K562 (cell line): Measurements from ENCODE around the gene SPATA2. TPM values are rescaled to one million over a fixed set of nuclear protein-coding genes. Genes with fewer than 3 reads are reported as not detected.

Source experiments
- ATAC-seq: fragments of 200-7000 bp; cut with Tn5 transposase; 3 replicates; pipeline ENCODE4 v1.9.1; 2020; ENCODE audit warnings: moderate library complexity
- BruUV-seq: library from RNA; stranded (reverse); fragments of 400-500 nt; replicated peaks from 2 replicates; lab custom pipeline; 2021; lab: Mats Ljungman, UMichigan
- CTCF ChIA-PET: fragments of 300-600 bp; formaldehyde crosslinking; extraction: SDS; loops from one replicate; lab custom pipeline; 2021; ENCODE audit warnings: low intra/inter-chr PET ratio; lab: Yijun Ruan, JAX
- POLR2A ChIA-PET: fragments of 300-600, 350-650 bp; sonication (Branson Sonifier 250); formaldehyde crosslinking; extraction: SDS; loops from one replicate; lab custom pipeline; 2021; ENCODE audit warnings: antibody characterized with exemption, inconsistent platforms; lab: Yijun Ruan, JAX
- DNase-seq, 4 experiments: peaks; one replicate each; pipeline versions ENCODE4 v3.0.0 to v3.0.0-alpha.2; 2011 to 2018; ENCODE audit warnings: low spot score in 3 of 4, mixed read lengths in 3 of 4; ENCODE audit errors: extremely low read depth in 1 of 4
- FAIRE-seq: peaks from 2 replicates; lab custom pipeline; 2011; peaks lifted over from hg19 to GRCh38; lab: Jason Lieb, UNC
- H2AFZ ChIP-seq: 2 replicates; pipeline ENCODE4 v1.6.0; 2011; ENCODE audit warnings: low read depth, low read length, control low read depth, inconsistent platforms
- H3K27ac ChIP-seq: fragments of 200-600 bp; 3 replicates; pipeline ENCODE4 v1.8.0; 2011; ENCODE audit warnings: low read depth, mild to moderate bottlenecking, control low read depth, inconsistent platforms, low read length, moderate library complexity, mixed read lengths; ENCODE audit errors: extremely low read depth
- H3K27me3 ChIP-seq, 2 experiments: fragments of 300-600 bp in 1 of 2; 2 replicates in 1 of 2; 3 replicates in 1 of 2; pipeline versions ENCODE4 v1.6.0 to v1.8.0; 2011; ENCODE audit warnings: inconsistent platforms in 2 of 2, low read length in 2 of 2, mild to moderate bottlenecking in 1 of 2, mixed read lengths in 1 of 2, moderate library complexity in 1 of 2; ENCODE audit not compliant: control insufficient read depth in 2 of 2, insufficient read depth in 2 of 2
- H3K36me3 ChIP-seq: fragments of 300-600 bp; 3 replicates; pipeline ENCODE4 v1.8.0; 2011; ENCODE audit warnings: mild to moderate bottlenecking, low read length, inconsistent platforms; ENCODE audit not compliant: control insufficient read depth, insufficient read depth
- H3K4me1 ChIP-seq, 2 experiments: fragments of 200-600 bp in 1 of 2; replicated peaks in 1 of 2; 2 replicates in 1 of 2; 3 replicates in 1 of 2; pipeline versions ENCODE4 v1.5.1 to v1.8.0; 2011; ENCODE audit warnings: inconsistent platforms in 2 of 2, low read length in 2 of 2, mild to moderate bottlenecking in 1 of 2, mixed read lengths in 1 of 2, moderate library complexity in 1 of 2; ENCODE audit not compliant: control insufficient read depth in 2 of 2, insufficient read depth in 2 of 2
- H3K4me2 ChIP-seq: 2 replicates; pipeline ENCODE4 v1.6.1; 2011; ENCODE audit warnings: low read length, control low read depth, inconsistent platforms, mixed read lengths; ENCODE audit not compliant: insufficient read depth
- H3K4me3 ChIP-seq: fragments of 200-600 bp; sonication (generic), shearing (Covaris generic); 2 replicates; pipeline ENCODE4 v1.5.1; 2016; ENCODE audit warnings: control low read depth, inconsistent platforms
- H3K79me2 ChIP-seq: fragments of 200-600 bp; 3 replicates; pipeline ENCODE4 v1.8.0; 2011; ENCODE audit warnings: low read length, inconsistent platforms; ENCODE audit not compliant: control insufficient read depth, insufficient read depth
- H3K9ac ChIP-seq, 2 experiments: 2 replicates each; pipeline versions ENCODE4 v1.6.0 to v1.6.1; 2011; ENCODE audit warnings: low read depth in 2 of 2, low read length in 2 of 2, control low read depth in 1 of 2, inconsistent platforms in 1 of 2, mild to moderate bottlenecking in 1 of 2, mixed read lengths in 1 of 2; ENCODE audit not compliant: insufficient read depth in 1 of 2
- H3K9me1 ChIP-seq: one replicate; pipeline ENCODE4 v1.6.0; 2011; ENCODE audit warnings: inconsistent platforms, mild to moderate bottlenecking, low read length, moderate library complexity; ENCODE audit not compliant: control insufficient read depth, insufficient read depth
- H3K9me3 ChIP-seq: replicated peaks from 2 replicates; pipeline ENCODE4 v1.5.1; 2011; ENCODE audit warnings: low read depth, low read length, inconsistent platforms; ENCODE audit not compliant: control insufficient read depth, insufficient read depth
- H4K20me1 ChIP-seq: replicated peaks from 2 replicates; pipeline ENCODE4 v1.6.1; 2011; ENCODE audit warnings: low read length, inconsistent platforms, mixed read lengths; ENCODE audit not compliant: control insufficient read depth, insufficient read depth
- EGR1 ChIP-seq: fragments of 450-650 bp; conservative IDR thresholded peaks from 2 replicates; pipeline ENCODE4 v1.6.1; 2017; ENCODE audit warnings: mild to moderate bottlenecking
- FOXA1 ChIP-seq: fragments of 450-650 bp; IDR thresholded peaks from 2 replicates; pipeline ENCODE4 v1.6.1; 2016; ENCODE audit warnings: mild to moderate bottlenecking, borderline replicate concordance
- GATAD2A ChIP-seq: fragments of 450-650 bp; IDR thresholded peaks from 2 replicates; pipeline ENCODE4 v1.6.1; 2017
- HDAC6 ChIP-seq: IDR thresholded peaks from 2 replicates; pipeline ENCODE4 v1.6.1; 2012; ENCODE audit warnings: low read depth, mild to moderate bottlenecking, control low read depth, inconsistent platforms, low read length, moderate library complexity
- HEY1 ChIP-seq: fragments of 250-450 bp; sonication (Bioruptor Pico); IDR thresholded peaks from 2 replicates; pipeline ENCODE4 v1.5.0; 2020; ENCODE audit warnings: mild to moderate bottlenecking, moderate library complexity, borderline replicate concordance
- HNRNPUL1 ChIP-seq: fragments of 200-400 bp; formaldehyde crosslinking; IDR thresholded peaks from 2 replicates; pipeline ENCODE4 v1.6.1; 2017; ENCODE audit warnings: low read length
- KLF13 ChIP-seq: fragments of 450-650 bp; IDR thresholded peaks from 2 replicates; pipeline ENCODE4 v1.6.1; 2016; ENCODE audit warnings: missing genetic modification characterization, low read depth, mild to moderate bottlenecking, missing compliant biosample characterization, moderate library complexity, borderline replicate concordance
- PHB ChIP-seq: fragments of 250-450 bp; sonication (Bioruptor Pico); IDR thresholded peaks from 2 replicates; pipeline ENCODE4 v1.5.0; 2021
- SIRT6 ChIP-seq: IDR thresholded peaks from one replicate; pipeline ENCODE4 v1.6.1; 2012; ENCODE audit warnings: low read depth, mild to moderate bottlenecking, control low read depth, inconsistent platforms, low read length, moderate library complexity
- SREBF2 ChIP-seq: sonication (generic); formaldehyde crosslinking; IDR thresholded peaks from 2 replicates; pipeline ENCODE4 v1.4.0; 2020; ENCODE audit warnings: mild to moderate bottlenecking, missing genetic modification reagents
- ZBTB1 ChIP-seq: sonication (generic); formaldehyde crosslinking; IDR thresholded peaks from 2 replicates; pipeline ENCODE4 v1.8.1; 2023; ENCODE audit warnings: missing genetic modification reagents, low read depth, mild to moderate bottlenecking, borderline replicate concordance
- ZNF140 ChIP-seq: fragments of 250-450 bp; sonication (Bioruptor Pico); IDR thresholded peaks from 2 replicates; pipeline ENCODE4 v1.8.0; 2021; ENCODE audit warnings: moderate library complexity, mild to moderate bottlenecking, inconsistent platforms
- ZNF224 ChIP-seq: sonication (generic); formaldehyde crosslinking; IDR thresholded peaks from 2 replicates; pipeline ENCODE4 v1.8.0; 2022; ENCODE audit warnings: mild to moderate bottlenecking, missing genetic modification reagents
- WGBS: fragments of 100-300 bp; shearing (Covaris generic); methylation state at CpG from one replicate; pipeline ENCODE4 v1.1.6; 2016; ENCODE audit warnings: low coverage, mixed read lengths; ENCODE audit not compliant: insufficient coverage; ENCODE audit errors: missing lambda C conversion rate; 5-methylcytosine and 5-hydroxymethylcytosine counted together
- in situ Hi-C: fragments of 300-500 bp; cut with MboI; formaldehyde crosslinking; loops from 4 replicates; pipeline ENCODE4 v1.15.0; 2018; ENCODE audit warnings: inconsistent platforms, mixed read lengths
- intact Hi-C: fragments of 100-400 bp; cut with micrococcal nuclease; formaldehyde crosslinking; loops from 2 replicates; pipeline ENCODE4 v1.14.2; 2022
- polyA plus RNA-seq, 8 experiments: library from polyadenylated mRNA; depleted of rRNA in 4 of 8; stranded (reverse) in 5 of 8; unstranded in 3 of 8; fragments of >200 nt; fragmentation: Nextera tagmentation in 2 of 8; fragmentation: Illumina TruSeq in 1 of 8; extraction: Ambion mirVana in 2 of 8; extraction: Trizol in 1 of 8; gene quantifications; 2 replicates each; pipeline versions ENCODE4 v1.2.1 to v1.2.3, GENCODE V29; 2011 to 2014; ENCODE audit warnings: inconsistent platforms in 1 of 8, missing spikeins in 1 of 8
- total RNA-seq, 7 experiments: library from RNA; depleted of rRNA in 6 of 7; stranded (reverse); fragments of >200 nt in 6 of 7; fragmentation: Illumina TruSeq in 2 of 7; extraction: Trizol in 2 of 7; gene quantifications; 2 replicates each; pipeline versions ENCODE4 v1.2.1 to v1.2.3, GENCODE V29; 2011 to 2021; ENCODE audit warnings: low replicate concordance in 1 of 7
- TF ChIP-seq, protein P1 (sequence below): fragments of 450-650 bp; IDR thresholded peaks from 2 replicates; pipeline ENCODE4 v1.6.1; 2016; ENCODE audit warnings: low read depth
- TF ChIP-seq, protein P2 (sequence below): sonication (generic); formaldehyde crosslinking; IDR thresholded peaks from 2 replicates; pipeline ENCODE4 v1.8.0; 2022; ENCODE audit warnings: missing genetic modification reagents, mild to moderate bottlenecking, moderate library complexity, borderline replicate concordance

SPATA2 gene
- total and polyA plus RNA-seq, 9 of the 15 experiments (the other 6 are each of a cell fraction or from before 2014, with no cell fraction given): 0.46 to 8.2 (median 2.7) TPM

DNA sequence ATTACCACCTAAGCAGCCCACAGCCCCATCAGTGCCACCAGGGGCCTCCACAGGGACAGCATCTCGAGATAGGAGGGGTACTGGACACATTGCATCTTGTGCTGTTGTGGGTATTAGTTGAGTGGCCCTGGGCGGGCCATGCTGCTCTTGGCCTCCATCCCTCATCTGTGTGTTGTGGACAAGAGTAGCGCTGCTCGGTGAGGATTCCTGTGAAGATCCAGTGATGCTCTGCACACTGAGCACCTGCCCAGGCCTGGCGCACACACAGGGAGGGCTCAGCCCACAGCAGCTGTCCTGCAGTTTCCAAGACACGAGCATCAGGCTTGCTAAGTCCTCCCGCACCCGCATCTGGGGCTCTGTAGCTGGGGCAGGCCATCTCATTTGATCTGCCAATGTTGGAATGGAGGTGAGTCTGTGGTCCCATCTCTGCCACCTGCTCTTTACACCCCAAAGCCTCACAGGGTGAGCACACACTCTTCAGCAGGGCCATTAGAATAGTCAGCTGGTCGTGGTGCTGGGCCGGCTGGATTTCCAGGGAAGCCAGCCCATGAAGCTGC lies 32.0 kb downstream of the SPATA2 start:
- intact Hi-C loops: no loop called here
- CTCF ChIA-PET: no interaction called here
- TF ChIP-seq SIRT6: no peak
- TF ChIP-seq ZBTB1 (CRISPR knock-in tag): no peak
- no peak for TF ChIP-seq PHB (CRISPR knock-in tag)
- TF ChIP-seq SREBF2 (CRISPR knock-in tag): no peak
- TF ChIP-seq GATAD2A: no peak
- no peak for TF ChIP-seq HDAC6
- TF ChIP-seq EGR1: no peak
- TF ChIP-seq ZNF224 (CRISPR knock-in tag): no peak
- no peak for TF ChIP-seq FOXA1
- no peak for TF ChIP-seq HNRNPUL1
- TF ChIP-seq, protein P1, sequence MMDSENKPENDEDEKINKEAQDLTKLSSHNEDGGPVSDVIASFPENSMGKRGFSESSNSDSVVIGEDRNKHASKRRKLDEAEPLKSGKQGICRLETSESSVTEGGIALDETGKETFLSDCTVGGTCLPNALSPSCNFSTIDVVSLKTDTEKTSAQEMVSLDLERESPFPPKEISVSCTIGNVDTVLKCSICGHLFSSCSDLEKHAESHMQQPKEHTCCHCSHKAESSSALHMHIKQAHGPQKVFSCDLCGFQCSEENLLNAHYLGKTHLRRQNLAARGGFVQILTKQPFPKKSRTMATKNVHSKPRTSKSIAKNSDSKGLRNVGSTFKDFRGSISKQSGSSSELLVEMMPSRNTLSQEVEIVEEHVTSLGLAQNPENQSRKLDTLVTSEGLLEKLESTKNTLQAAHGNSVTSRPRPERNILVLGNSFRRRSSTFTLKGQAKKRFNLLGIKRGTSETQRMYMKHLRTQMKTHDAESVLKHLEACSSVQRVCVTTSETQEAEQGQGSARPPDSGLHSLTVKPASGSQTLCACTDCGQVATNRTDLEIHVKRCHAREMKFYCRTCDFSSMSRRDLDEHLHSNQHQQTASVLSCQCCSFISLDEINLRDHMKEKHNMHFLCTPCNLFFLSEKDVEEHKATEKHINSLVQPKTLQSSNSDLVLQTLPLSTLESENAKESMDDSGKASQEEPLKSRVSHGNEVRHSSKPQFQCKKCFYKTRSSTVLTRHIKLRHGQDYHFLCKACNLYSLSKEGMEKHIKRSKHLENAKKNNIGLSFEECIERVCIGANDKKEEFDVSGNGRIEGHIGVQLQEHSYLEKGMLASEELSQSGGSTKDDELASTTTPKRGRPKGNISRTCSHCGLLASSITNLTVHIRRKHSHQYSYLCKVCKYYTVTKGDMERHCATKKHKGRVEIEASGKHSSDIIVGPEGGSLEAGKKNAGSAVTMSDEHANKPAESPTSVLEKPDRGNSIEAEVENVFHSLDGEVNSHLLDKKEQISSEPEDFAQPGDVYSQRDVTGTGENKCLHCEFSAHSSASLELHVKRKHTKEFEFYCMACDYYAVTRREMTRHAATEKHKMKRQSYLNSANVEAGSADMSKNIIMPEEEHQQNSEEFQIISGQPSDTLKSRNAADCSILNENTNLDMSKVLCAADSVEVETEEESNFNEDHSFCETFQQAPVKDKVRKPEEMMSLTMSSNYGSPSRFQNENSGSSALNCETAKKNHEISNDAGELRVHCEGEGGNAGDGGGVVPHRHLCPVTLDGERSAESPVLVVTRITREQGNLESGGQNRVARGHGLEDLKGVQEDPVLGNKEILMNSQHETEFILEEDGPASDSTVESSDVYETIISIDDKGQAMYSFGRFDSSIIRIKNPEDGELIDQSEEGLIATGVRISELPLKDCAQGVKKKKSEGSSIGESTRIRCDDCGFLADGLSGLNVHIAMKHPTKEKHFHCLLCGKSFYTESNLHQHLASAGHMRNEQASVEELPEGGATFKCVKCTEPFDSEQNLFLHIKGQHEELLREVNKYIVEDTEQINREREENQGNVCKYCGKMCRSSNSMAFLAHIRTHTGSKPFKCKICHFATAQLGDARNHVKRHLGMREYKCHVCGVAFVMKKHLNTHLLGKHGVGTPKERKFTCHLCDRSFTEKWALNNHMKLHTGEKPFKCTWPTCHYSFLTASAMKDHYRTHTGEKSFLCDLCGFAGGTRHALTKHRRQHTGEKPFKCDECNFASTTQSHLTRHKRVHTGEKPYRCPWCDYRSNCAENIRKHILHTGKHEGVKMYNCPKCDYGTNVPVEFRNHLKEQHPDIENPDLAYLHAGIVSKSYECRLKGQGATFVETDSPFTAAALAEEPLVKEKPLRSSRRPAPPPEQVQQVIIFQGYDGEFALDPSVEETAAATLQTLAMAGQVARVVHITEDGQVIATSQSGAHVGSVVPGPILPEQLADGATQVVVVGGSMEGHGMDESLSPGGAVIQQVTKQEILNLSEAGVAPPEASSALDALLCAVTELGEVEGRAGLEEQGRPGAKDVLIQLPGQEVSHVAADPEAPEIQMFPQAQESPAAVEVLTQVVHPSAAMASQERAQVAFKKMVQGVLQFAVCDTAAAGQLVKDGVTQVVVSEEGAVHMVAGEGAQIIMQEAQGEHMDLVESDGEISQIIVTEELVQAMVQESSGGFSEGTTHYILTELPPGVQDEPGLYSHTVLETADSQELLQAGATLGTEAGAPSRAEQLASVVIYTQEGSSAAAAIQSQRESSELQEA: no peak
- no peak for TF ChIP-seq ZNF140
- TF ChIP-seq, protein P2, sequence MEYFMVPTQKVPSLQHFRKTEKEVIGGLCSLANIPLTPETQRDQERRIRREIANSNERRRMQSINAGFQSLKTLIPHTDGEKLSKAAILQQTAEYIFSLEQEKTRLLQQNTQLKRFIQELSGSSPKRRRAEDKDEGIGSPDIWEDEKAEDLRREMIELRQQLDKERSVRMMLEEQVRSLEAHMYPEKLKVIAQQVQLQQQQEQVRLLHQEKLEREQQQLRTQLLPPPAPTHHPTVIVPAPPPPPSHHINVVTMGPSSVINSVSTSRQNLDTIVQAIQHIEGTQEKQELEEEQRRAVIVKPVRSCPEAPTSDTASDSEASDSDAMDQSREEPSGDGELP: no peak
- TF ChIP-seq HEY1: no peak
- no peak for TF ChIP-seq KLF13

More for the DNA sequence above, 32.0 kb downstream of the SPATA2 start:
- peaks cover 56% of the 10 kb centered on the region; the same call in 2 of the 3 replicates for H3K36me3 ChIP-seq
- FAIRE-seq (no peak), ATAC-seq (no peak), DNase-seq (no peak)
- no peaks in the 10 kb centered on the region for H3K79me2 ChIP-seq
- no peak overlapping the region for H3K4me2 ChIP-seq
- POLR2A ChIA-PET: interaction anchor here (0.6 kb wide), 1 partner anchor 19 kb away, joined by 4 read pairs; no protein-coding TSS in a partner anchor
- no peak overlapping the region for H2AFZ ChIP-seq
- WGBS: 89% methylated on average over 10 of the region's 10 CpGs
- no peaks in the 10 kb centered on the region for H3K27me3 ChIP-seq
- no peaks in the 10 kb centered on the region for H3K9me3 ChIP-seq
- 0 out of 2 replicates have a peak, but pooled peaks cover 4% of the 10 kb centered on the region for H4K20me1 ChIP-seq
- H3K27ac ChIP-seq: no peak overlapping the region
- peaks cover 0 to 15% of the 10 kb centered on the region in 2 experiments; a peak in 3 of 5 replicates for H3K4me1 ChIP-seq
- in situ Hi-C loops: loop anchor here (25.0 kb wide), 1 partner anchor 546 kb away; no protein-coding TSS in a partner anchor
- no peak overlapping the region for H3K4me3 ChIP-seq
- BruUV-seq: no TSS peak
- H3K9ac ChIP-seq: peak overlapping the region in 1 of 2 experiments; percentile 28; a peak in 1 of 4 replicates
- peaks cover 4% of the 10 kb centered on the region for H3K9me1 ChIP-seq
